GM12878 (cell line): ENCODE data around the gene ORC1. TPM values are rescaled to one million over a fixed set of nuclear protein-coding genes. Genes with fewer than 3 reads are reported as not detected.

Experiments
- ATAC-seq: fragments of 200-7000 bp; cut with Tn5 transposase; 3 replicates; pipeline ENCODE4 v1.9.1; 2020; ENCODE audit warnings: mild to moderate bottlenecking, moderate library complexity
- BruUV-seq: library from RNA; stranded (reverse); fragments of 400-500 nt; replicated peaks from 2 replicates; lab custom pipeline; 2021; lab: Mats Ljungman, UMichigan
- CTCF ChIA-PET: fragments of 300-600 bp; sonication (Branson Sonifier 250); formaldehyde crosslinking; extraction: SDS; loops from one replicate; lab custom pipeline; 2021; ENCODE audit warnings: inconsistent platforms; lab: Yijun Ruan, JAX
- POLR2A ChIA-PET: fragments of 350-600 bp; formaldehyde crosslinking; extraction: SDS; loops from one replicate; lab custom pipeline; 2021; ENCODE audit warnings: inconsistent platforms; lab: Charles Lee
- RAD21 ChIA-PET: fragments of 300-600 bp; sonication (Branson Sonifier 250); formaldehyde crosslinking; loops from one replicate; lab custom pipeline; 2023; ENCODE audit warnings: antibody characterized with exemption; ENCODE audit not compliant: unreplicated experiment; lab: Charles Lee
- SMC1A ChIA-PET: fragments of 300-600 bp; sonication (Branson Sonifier 250); formaldehyde crosslinking; loops from one replicate; lab custom pipeline; 2023; ENCODE audit not compliant: unreplicated experiment, uncharacterized antibody; lab: Charles Lee
- DNase-seq: peaks from one replicate; pipeline ENCODE4 v3.0.0-alpha.2; 2011; ENCODE audit warnings: low read depth, low spot score
- FAIRE-seq: peaks from 3 replicates; lab custom pipeline; 2011; peaks lifted over from hg19 to GRCh38; lab: Jason Lieb, UNC
- H2AFZ ChIP-seq: 2 replicates; pipeline ENCODE4 v1.6.0; 2011; ENCODE audit warnings: low read depth, low read length, control low read depth; ENCODE audit not compliant: control insufficient read depth
- H3K27ac ChIP-seq: 2 replicates; pipeline ENCODE4 v1.5.1; 2011; ENCODE audit warnings: control low read depth; ENCODE audit not compliant: control insufficient read depth, insufficient read depth
- H3K27me3 ChIP-seq, 2 experiments: replicated peaks in 1 of 2; 2 replicates each; pipeline versions ENCODE4 v1.6.0 to v1.6.1; 2011; ENCODE audit warnings: low read length in 1 of 2; ENCODE audit not compliant: control insufficient read depth in 2 of 2, insufficient read depth in 2 of 2
- H3K36me3 ChIP-seq, 2 experiments: 2 replicates each; pipeline ENCODE4 v1.5.1; 2011; ENCODE audit warnings: low read length in 1 of 2; ENCODE audit not compliant: control insufficient read depth in 2 of 2, insufficient read depth in 2 of 2
- H3K4me1 ChIP-seq: 2 replicates; pipeline ENCODE4 v1.6.1; 2011; ENCODE audit warnings: mild to moderate bottlenecking, low read length, moderate library complexity, mixed read lengths; ENCODE audit not compliant: control insufficient read depth, insufficient read depth
- H3K4me2 ChIP-seq: 2 replicates; pipeline ENCODE4 v1.6.0; 2011; ENCODE audit warnings: control low read depth; ENCODE audit not compliant: control insufficient read depth, insufficient read depth
- H3K4me3 ChIP-seq: fragments of 200-600 bp; sonication (generic); 2 replicates; pipeline ENCODE4 v1.5.1; 2016
- H3K79me2 ChIP-seq: 2 replicates; pipeline ENCODE4 v1.6.0; 2011; ENCODE audit warnings: low read length; ENCODE audit not compliant: control insufficient read depth, insufficient read depth
- H3K9ac ChIP-seq: 2 replicates; pipeline ENCODE4 v1.8.0; 2011; ENCODE audit warnings: low read length, control low read depth, mixed read lengths; ENCODE audit not compliant: control insufficient read depth, insufficient read depth
- H3K9me3 ChIP-seq: replicated peaks from 3 replicates; pipeline ENCODE4 v1.5.1; 2011; ENCODE audit warnings: mild to moderate bottlenecking, low read length; ENCODE audit not compliant: control insufficient read depth, insufficient read depth
- H4K20me1 ChIP-seq: 2 replicates; pipeline ENCODE4 v1.6.0; 2011; ENCODE audit not compliant: control insufficient read depth, insufficient read depth
- CBX5 ChIP-seq: sonication (generic); IDR thresholded peaks from 2 replicates; pipeline ENCODE4 v1.6.1; 2016; ENCODE audit warnings: low read depth, moderate library complexity, mild to moderate bottlenecking, inconsistent platforms
- CHD1 ChIP-seq: IDR thresholded peaks from 2 replicates; pipeline ENCODE4 v1.6.1; 2012; ENCODE audit warnings: low read depth, low read length, improper control_type of control experiment
- FOXM1 ChIP-seq: IDR thresholded peaks from 2 replicates; pipeline ENCODE4 v1.6.1; 2012; ENCODE audit warnings: low read depth, mild to moderate bottlenecking, inconsistent platforms, low read length, moderate library complexity
- POLR2AphosphoS2 ChIP-seq: IDR thresholded peaks from 2 replicates; pipeline ENCODE4 v1.6.1; 2011; ENCODE audit warnings: low read depth, mild to moderate bottlenecking, low read length, improper control_type of control experiment, moderate library complexity
- POLR2AphosphoS5 ChIP-seq: IDR thresholded peaks from 2 replicates; pipeline ENCODE4 v1.6.1; 2011; ENCODE audit warnings: mild to moderate bottlenecking, low read length, inconsistent platforms
- RAD21 ChIP-seq: IDR thresholded peaks from 2 replicates; pipeline ENCODE4 v1.6.1; 2011; ENCODE audit warnings: mild to moderate bottlenecking, low read depth, low read length, moderate library complexity; ENCODE audit not compliant: insufficient read depth
- RAD51 ChIP-seq: fragments of 450-650 bp; IDR thresholded peaks from 2 replicates; pipeline ENCODE4 v1.6.1; 2016; ENCODE audit warnings: moderate library complexity, mild to moderate bottlenecking, inconsistent platforms
- RB1 ChIP-seq: fragments of 450-650 bp; formaldehyde crosslinking; IDR thresholded peaks from 2 replicates; pipeline ENCODE4 v1.6.1; 2017; ENCODE audit warnings: mild to moderate bottlenecking, borderline replicate concordance
- RCOR1 ChIP-seq: conservative IDR thresholded peaks from 2 replicates; pipeline ENCODE4 v1.6.1; 2012; ENCODE audit warnings: low read depth, low read length, improper control_type of control experiment
- SREBF1 ChIP-seq: IDR thresholded peaks from 2 replicates; pipeline ENCODE4 v1.6.1; 2012; ENCODE audit warnings: mild to moderate bottlenecking, low read length
- TARDBP ChIP-seq: IDR thresholded peaks from 2 replicates; pipeline ENCODE4 v1.6.1; 2016; ENCODE audit warnings: borderline replicate concordance
- WGBS: methylation state at CpG from one replicate; pipeline ENCODE4 v1.1.6; 2016; ENCODE audit warnings: low lambda C conversion rate; ENCODE audit not compliant: insufficient replicate concordance, insufficient coverage; ENCODE audit errors: missing lambda C conversion rate; 5-methylcytosine and 5-hydroxymethylcytosine counted together
- in situ Hi-C: fragments of 300-500 bp; cut with MboI; formaldehyde crosslinking; loops from 9 replicates; pipeline ENCODE4 v1.14.3; 2018; ENCODE audit warnings: mixed read lengths
- intact Hi-C: fragments of 100-400 bp; cut with micrococcal nuclease; formaldehyde crosslinking; loops from one replicate; pipeline ENCODE4 v1.14.2; 2022; ENCODE audit not compliant: unreplicated experiment
- polyA plus RNA-seq, 11 experiments: library from polyadenylated mRNA; depleted of rRNA in 4 of 11; unstranded in 6 of 11; stranded (reverse) in 5 of 11; fragments of >200 nt; fragmentation: Nextera tagmentation in 4 of 11; fragmentation: Illumina TruSeq in 1 of 11; extraction: Ambion mirVana in 4 of 11; extraction: Trizol in 1 of 11; gene quantifications; 1 replicate in 1 of 11; 2 replicates in 10 of 11; pipeline versions ENCODE4 v1.2.1 to v1.2.3, GENCODE V29; 2011 to 2016; ENCODE audit warnings: inconsistent platforms in 2 of 11, missing spikeins in 2 of 11, low read depth in 1 of 11
- total RNA-seq, 4 experiments: library from RNA; depleted of rRNA in 3 of 4; stranded (reverse); fragments of >200 nt in 3 of 4; fragmentation: Illumina TruSeq in 1 of 4; extraction: Trizol in 1 of 4; gene quantifications; 2 replicates each; pipeline versions ENCODE4 v1.2.1 to v1.2.3, GENCODE V29; 2013 to 2021
- TF ChIP-seq, protein P1 (sequence below): fragments of 450-650 bp; IDR thresholded peaks from 2 replicates; pipeline ENCODE4 v1.6.1; 2016; ENCODE audit warnings: mild to moderate bottlenecking
- TF ChIP-seq, protein P2 (sequence below): IDR thresholded peaks from 2 replicates; pipeline ENCODE4 v1.6.1; 2011; ENCODE audit warnings: low read depth, mild to moderate bottlenecking, low read length, moderate library complexity, borderline replicate concordance; ENCODE audit errors: extremely low read depth
- TF ChIP-seq, protein P3 (sequence below): IDR thresholded peaks from 2 replicates; pipeline ENCODE4 v1.6.1; 2011; ENCODE audit warnings: low read depth, low read length, improper control_type of control experiment, borderline replicate concordance

The ORC1 gene
- total and polyA plus RNA-seq, 10 of the 15 experiments (the other 5 are each of a cell fraction or from before 2014, with no cell fraction given) = 7.7 to 34.6 (median 28.7) TPM

DNA sequence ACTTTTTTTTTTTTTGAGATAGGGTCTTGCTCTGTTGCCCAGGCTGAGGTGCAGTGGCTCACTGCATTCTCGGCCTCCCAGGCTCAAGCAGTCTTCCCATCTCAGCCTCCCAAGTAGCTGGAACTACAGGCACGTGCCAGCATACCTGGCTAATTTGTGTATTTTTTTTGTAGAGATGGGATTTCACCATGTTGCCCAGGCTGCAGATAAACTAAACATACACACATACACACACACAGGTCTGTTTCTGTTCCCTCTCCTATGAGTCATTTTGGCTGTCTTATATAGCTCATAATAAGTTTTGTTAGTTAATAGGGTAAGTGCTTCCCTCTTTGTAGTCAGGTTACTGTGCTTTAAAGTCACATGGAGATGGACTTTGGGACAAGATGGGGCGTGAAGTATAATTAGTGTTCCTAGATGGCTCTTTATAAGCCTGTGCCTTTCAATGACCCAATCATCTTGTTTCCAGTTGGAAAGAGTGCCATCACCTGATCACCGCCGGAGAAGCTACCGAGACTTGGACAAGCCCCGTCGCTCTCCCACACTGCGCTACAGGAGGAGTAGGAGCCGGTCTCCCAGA is 9.3 kb upstream of the ORC1 start:
- Histone ChIP-seq H3K9me3 (no peaks in the 10 kb centered on the region), H4K20me1 (no peaks in the 10 kb centered on the region), H3K27ac (no peak overlapping the region), H3K4me3 (no peak overlapping the region), H3K4me2 (no peak overlapping the region), H3K27me3 (no peaks in the 10 kb centered on the region), H3K9ac (no peak overlapping the region), H3K79me2 (no peaks in the 10 kb centered on the region), H3K4me1 (no peaks in the 10 kb centered on the region), H2AFZ (no peak overlapping the region), H3K36me3 (peaks cover 7 to 51% of the 10 kb centered on the region in 2 experiments)
- ATAC-seq = peak; percentile 35; the same call in 2 of the 3 replicates
- no peak for FAIRE-seq
- in situ Hi-C loops (no loop called here), intact Hi-C loops (no loop called here)
- ChIA-PET POLR2A (no interaction called here), RAD21 (no interaction called here), SMC1A (interaction anchor here (0.6 to 1.1 kb wide), 2 partner anchors 13 to 19 kb away, joined by 3 to 4 read pairs; no protein-coding TSS in a partner anchor), CTCF (interaction anchor here (0.9 kb wide), 1 partner anchor 37 kb away, joined by 3 read pairs; no protein-coding TSS in a partner anchor)
- TF ChIP-seq POLR2AphosphoS5 (0 out of 2 replicates have a peak, but pooled peaks have one; percentile 6), CHD1 (no peak)
- WGBS = 94% methylated on average over 10 of the region's 10 CpGs
- BruUV-seq = no TSS peak
- DNase-seq = no peak

DNA sequence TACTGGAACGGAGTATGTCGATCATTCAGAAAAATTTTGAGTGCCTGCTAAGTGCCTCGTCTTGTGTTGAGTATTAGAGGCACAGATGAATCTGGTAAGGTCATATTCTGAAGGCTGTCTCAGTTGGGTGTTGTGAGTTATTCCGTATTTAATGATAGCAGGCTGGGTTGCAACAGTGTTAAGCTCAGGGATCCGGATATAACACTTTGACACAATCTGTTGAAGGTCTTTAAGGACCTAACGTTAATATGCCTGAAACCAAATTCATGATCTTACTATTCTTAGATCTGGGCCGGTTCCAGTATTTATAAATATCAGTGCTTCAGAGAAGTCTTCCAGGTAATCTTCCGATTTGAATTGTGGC is 734 bp upstream of the ORC1 start:
- no peaks in the 10 kb centered on the region for H3K27me3 ChIP-seq
- POLR2A ChIA-PET = interaction anchor here (0.8 to 1.7 kb wide), 6 partner anchors 10 to 522 kb away, joined by 3 to 7 read pairs (median 4); partner anchors contain the start of genes BTF3L4 and SCP2
- 2% methylated on average over 8 of the region's 8 CpGs for WGBS
- in situ Hi-C loops = loop anchor here (5.0 kb wide), 1 partner anchor 282 kb away; no protein-coding TSS in a partner anchor
- DNase-seq = no peak
- no peaks in the 10 kb centered on the region for H4K20me1 ChIP-seq
- H3K27ac ChIP-seq = peak overlapping the region; percentile 98
- H3K9ac ChIP-seq = peak overlapping the region; percentile 99
- H3K36me3 ChIP-seq = peaks cover 6 to 23% of the 10 kb centered on the region in 2 experiments
- ATAC-seq = no peak
- peak overlapping the region; percentile 98 for H3K4me3 ChIP-seq
- H2AFZ ChIP-seq = peak overlapping the region; percentile 94
- intact Hi-C loops = loop anchor here (5.0 kb wide), 1 partner anchor 282 kb away; no protein-coding TSS in a partner anchor
- peak overlapping the region; percentile 61 for H3K4me2 ChIP-seq
- no peak for FAIRE-seq
- TF ChIP-seq, protein P1, sequence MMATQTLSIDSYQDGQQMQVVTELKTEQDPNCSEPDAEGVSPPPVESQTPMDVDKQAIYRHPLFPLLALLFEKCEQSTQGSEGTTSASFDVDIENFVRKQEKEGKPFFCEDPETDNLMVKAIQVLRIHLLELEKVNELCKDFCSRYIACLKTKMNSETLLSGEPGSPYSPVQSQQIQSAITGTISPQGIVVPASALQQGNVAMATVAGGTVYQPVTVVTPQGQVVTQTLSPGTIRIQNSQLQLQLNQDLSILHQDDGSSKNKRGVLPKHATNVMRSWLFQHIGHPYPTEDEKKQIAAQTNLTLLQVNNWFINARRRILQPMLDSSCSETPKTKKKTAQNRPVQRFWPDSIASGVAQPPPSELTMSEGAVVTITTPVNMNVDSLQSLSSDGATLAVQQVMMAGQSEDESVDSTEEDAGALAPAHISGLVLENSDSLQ = peak; percentile 47; the same call in 1 of the 2 replicates
- TF ChIP-seq RB1 (no peak), CBX5 (no peak), FOXM1 (0 out of 2 replicates have a peak, but pooled peaks have one; percentile 10), TARDBP (no peak), POLR2AphosphoS2 (no peak), SREBF1 (no peak), RAD51 (no peak), RCOR1 (no peak), RAD21 (no peak)
- TF ChIP-seq, protein P2, sequence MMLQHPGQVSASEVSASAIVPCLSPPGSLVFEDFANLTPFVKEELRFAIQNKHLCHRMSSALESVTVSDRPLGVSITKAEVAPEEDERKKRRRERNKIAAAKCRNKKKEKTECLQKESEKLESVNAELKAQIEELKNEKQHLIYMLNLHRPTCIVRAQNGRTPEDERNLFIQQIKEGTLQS = no peak
- TF ChIP-seq, protein P3, sequence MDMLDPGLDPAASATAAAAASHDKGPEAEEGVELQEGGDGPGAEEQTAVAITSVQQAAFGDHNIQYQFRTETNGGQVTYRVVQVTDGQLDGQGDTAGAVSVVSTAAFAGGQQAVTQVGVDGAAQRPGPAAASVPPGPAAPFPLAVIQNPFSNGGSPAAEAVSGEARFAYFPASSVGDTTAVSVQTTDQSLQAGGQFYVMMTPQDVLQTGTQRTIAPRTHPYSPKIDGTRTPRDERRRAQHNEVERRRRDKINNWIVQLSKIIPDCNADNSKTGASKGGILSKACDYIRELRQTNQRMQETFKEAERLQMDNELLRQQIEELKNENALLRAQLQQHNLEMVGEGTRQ = no peak
- H3K9me3 ChIP-seq = no peaks in the 10 kb centered on the region
- H3K79me2 ChIP-seq = peaks cover 51% of the 10 kb centered on the region
- no peaks in the 10 kb centered on the region for H3K4me1 ChIP-seq
- RAD21 ChIA-PET = interaction anchor here (0.6 to 2.7 kb wide), 15 partner anchors 39 to 525 kb away, joined by 3 to 16 read pairs (median 3); partner anchors contain the start of gene CC2D1B
- no TSS peak for BruUV-seq
- CTCF ChIA-PET = interaction anchor here (0.7 to 4.8 kb wide), 9 partner anchors 10 to 281 kb away, joined by 3 to 31 read pairs (median 8); no protein-coding TSS in a partner anchor
- SMC1A ChIA-PET = interaction anchor here (0.8 to 4.1 kb wide), 15 partner anchors 11 to 446 kb away, joined by 3 to 24 read pairs (median 3); partner anchors contain the start of genes CC2D1B and ZYG11B
